Neural progenitor cell (in vitro differentiated cells): Measurements from ENCODE around the gene TLK2. TPM values are rescaled to one million over a fixed set of nuclear protein-coding genes. Genes with fewer than 3 reads are reported as not detected.
"Not testable (repeated sequence)": the region's sequence is repeated elsewhere in the genome, so short reads cannot be mapped to it uniquely, and the experiment has no call there.

ENCODE experiments used
- DNase-seq: peaks from one replicate; pipeline ENCODE4 v3.0.0-alpha.2; 2016; ENCODE audit warnings: low spot score
- H2AFZ ChIP-seq: fragments of 200-600 bp; sonication (generic); replicated peaks from 2 replicates; pipeline ENCODE4 v1.6.1; 2016; ENCODE audit warnings: antibody characterized with exemption
- H3F3A ChIP-seq: fragments of 200-600 bp; sonication (generic); 2 replicates; pipeline ENCODE4 v1.6.1; 2016; ENCODE audit warnings: antibody characterized with exemption, low read depth
- H3K27ac ChIP-seq: fragments of 200-600 bp; sonication (generic); 2 replicates; pipeline ENCODE4 v1.5.1; 2016; ENCODE audit warnings: mild to moderate bottlenecking
- H3K27me3 ChIP-seq: fragments of 200-600 bp; sonication (generic); 2 replicates; pipeline ENCODE4 v1.6.1; 2016; ENCODE audit warnings: mild to moderate bottlenecking, moderate library complexity
- H3K36me3 ChIP-seq: fragments of 200-600 bp; sonication (generic); 2 replicates; pipeline ENCODE4 v1.5.1; 2016
- H3K4me1 ChIP-seq: fragments of 200-600 bp; sonication (generic); 2 replicates; pipeline ENCODE4 v1.6.1; 2016; ENCODE audit warnings: mixed run types
- H3K4me2 ChIP-seq: fragments of 200-600 bp; sonication (generic); 2 replicates; pipeline ENCODE4 v1.6.1; 2016
- H3K4me3 ChIP-seq: fragments of 200-600 bp; sonication (generic); 2 replicates; pipeline ENCODE4 v1.5.1; 2016
- H3K79me2 ChIP-seq: fragments of 200-600 bp; sonication (generic); 2 replicates; pipeline ENCODE4 v1.6.1; 2016; ENCODE audit warnings: low read depth
- H3K9ac ChIP-seq: fragments of 200-600 bp; sonication (generic); 2 replicates; pipeline ENCODE4 v1.6.1; 2016
- H3K9me3 ChIP-seq: fragments of 200-600 bp; sonication (generic); 2 replicates; pipeline ENCODE4 v1.5.1; 2016; ENCODE audit warnings: low read depth
- H4K20me1 ChIP-seq: fragments of 200-600 bp; sonication (generic); 2 replicates; pipeline ENCODE4 v1.6.1; 2016; ENCODE audit warnings: low read depth
- H3K27ac Mint-ChIP-seq: 3 replicates; pipeline ENCODE4 v1.8.0; 2021; ENCODE audit warnings: mixed read lengths
- H3K27me3 Mint-ChIP-seq: 2 replicates; pipeline ENCODE4 v1.8.0; 2022; ENCODE audit warnings: low read depth, mild to moderate bottlenecking, inconsistent platforms, moderate library complexity, mixed read lengths; ENCODE audit not compliant: insufficient read depth
- H3K36me3 Mint-ChIP-seq: 3 replicates; pipeline ENCODE4 v1.8.0; 2021; ENCODE audit warnings: mixed read lengths
- H3K4me1 Mint-ChIP-seq: 3 replicates; pipeline ENCODE4 v1.8.0; 2021; ENCODE audit warnings: mixed read lengths
- H3K4me3 Mint-ChIP-seq: 3 replicates; pipeline ENCODE4 v1.8.0; 2021; ENCODE audit warnings: mild to moderate bottlenecking, moderate library complexity, mixed read lengths
- H3K9me3 Mint-ChIP-seq: 3 replicates; pipeline ENCODE4 v1.8.0; 2020; ENCODE audit warnings: mixed read lengths
- total RNA-seq: library from RNA; depleted of rRNA; stranded (reverse); fragments of >200 nt; gene quantifications from 2 replicates; pipeline ENCODE4 v1.2.3, GENCODE V29; 2015; ENCODE audit warnings: low replicate concordance

The TLK2 gene
- total RNA-seq, 1 donor from 2014 or later: 89.9 TPM

GRCh38 chr17:62510247-62510819, 31.7 kb downstream of the TLK2 start:
- H3K27me3 Mint-ChIP-seq: not testable (repeated sequence)

GRCh38 chr17:62511014-62511413, 32.4 kb downstream of the TLK2 start:
- not testable (repeated sequence) for H3K27me3 Mint-ChIP-seq, H2AFZ ChIP-seq, H3K4me3 ChIP-seq, H3K27me3 ChIP-seq, H3K27ac Mint-ChIP-seq, H3K9me3 Mint-ChIP-seq, H3K9me3 ChIP-seq, H3K36me3 ChIP-seq, H3F3A ChIP-seq, H3K4me1 ChIP-seq, DNase-seq, H3K4me3 Mint-ChIP-seq, H3K4me1 Mint-ChIP-seq, H3K4me2 ChIP-seq, H3K27ac ChIP-seq, H3K9ac ChIP-seq
- peaks cover 15% of the 10 kb centered on the region for H3K36me3 Mint-ChIP-seq
- Histone ChIP-seq H3K79me2 (peaks cover 100% of the 10 kb centered on the region), H4K20me1 (peaks cover 32% of the 10 kb centered on the region)

More at GRCh38 chr17:62510247-62510819, 31.7 kb downstream of the TLK2 start:
- not testable (repeated sequence) for DNase-seq, H3K4me1 Mint-ChIP-seq, H3K9me3 ChIP-seq, H3K4me3 Mint-ChIP-seq, H3K27ac Mint-ChIP-seq, H3K9ac ChIP-seq, H3K27ac ChIP-seq, H3K4me3 ChIP-seq, H2AFZ ChIP-seq, H3F3A ChIP-seq, H3K36me3 ChIP-seq, H3K4me1 ChIP-seq, H3K4me2 ChIP-seq, H3K27me3 ChIP-seq, H3K9me3 Mint-ChIP-seq
- Histone ChIP-seq H4K20me1 (peaks cover 39% of the 10 kb centered on the region), H3K79me2 (peaks cover 100% of the 10 kb centered on the region)
- H3K36me3 Mint-ChIP-seq: peaks cover 11% of the 10 kb centered on the region

- Histone ChIP-seq H3K79me2 (peaks cover 92% of the 10 kb centered on the region), H4K20me1 (peaks cover 14% of the 10 kb centered on the region)
- not testable (repeated sequence) for H3F3A ChIP-seq, H3K4me3 ChIP-seq, H3K9me3 ChIP-seq, H3K9ac ChIP-seq, H3K27me3 Mint-ChIP-seq, H3K36me3 ChIP-seq, H3K4me1 Mint-ChIP-seq, H3K27ac Mint-ChIP-seq, H3K4me3 Mint-ChIP-seq, H2AFZ ChIP-seq, H3K4me2 ChIP-seq, H3K4me1 ChIP-seq, H3K27ac ChIP-seq, H3K27me3 ChIP-seq, DNase-seq
- Mint-ChIP-seq H3K9me3 (peaks cover 10% of the 10 kb centered on the region), H3K36me3 (peaks cover 31% of the 10 kb centered on the region)
These were observed 37.8 kb downstream of the TLK2 start for GRCh38 chr17:62516376-62516775.

GRCh38 chr17:62521295-62521694, 42.7 kb downstream of the TLK2 start:
- not testable (repeated sequence) for DNase-seq, H3K4me1 Mint-ChIP-seq, H3K27ac Mint-ChIP-seq, H3K9me3 Mint-ChIP-seq, H3K4me3 ChIP-seq, H3K9ac ChIP-seq, H3K36me3 ChIP-seq, H3K27me3 Mint-ChIP-seq, H3K9me3 ChIP-seq, H3K27me3 ChIP-seq, H3K27ac ChIP-seq, H3K4me1 ChIP-seq, H3F3A ChIP-seq, H3K4me2 ChIP-seq, H3K4me3 Mint-ChIP-seq, H2AFZ ChIP-seq
- H3K36me3 Mint-ChIP-seq: peaks cover 22% of the 10 kb centered on the region
- peaks cover 12% of the 10 kb centered on the region for H4K20me1 ChIP-seq
- H3K79me2 ChIP-seq: peaks cover 43% of the 10 kb centered on the region

- H3K27ac Mint-ChIP-seq, H3K9me3 Mint-ChIP-seq, H3K4me3 ChIP-seq, DNase-seq, H3K9ac ChIP-seq, H3F3A ChIP-seq, H3K36me3 ChIP-seq, H3K9me3 ChIP-seq, H3K4me3 Mint-ChIP-seq, H3K4me1 Mint-ChIP-seq, H3K27ac ChIP-seq, H4K20me1 ChIP-seq, H3K27me3 ChIP-seq, H3K27me3 Mint-ChIP-seq, H3K4me2 ChIP-seq, H2AFZ ChIP-seq, H3K4me1 ChIP-seq: not testable (repeated sequence)
- peaks cover 18% of the 10 kb centered on the region for H3K79me2 ChIP-seq
- H3K36me3 Mint-ChIP-seq: peaks cover 26% of the 10 kb centered on the region
These were observed 45.5 kb downstream of the TLK2 start for GRCh38 chr17:62524077-62524476.

GRCh38 chr17:62525317-62525716, 46.7 kb downstream of the TLK2 start:
- peaks cover 29% of the 10 kb centered on the region for H3K36me3 Mint-ChIP-seq
- H3K27me3 Mint-ChIP-seq, H2AFZ ChIP-seq, H3K9ac ChIP-seq, H3K4me1 ChIP-seq, H3K79me2 ChIP-seq, H3K36me3 ChIP-seq, H3K4me3 ChIP-seq, H3K27ac ChIP-seq, H3K4me2 ChIP-seq, DNase-seq, H3K9me3 ChIP-seq, H4K20me1 ChIP-seq, H3K9me3 Mint-ChIP-seq, H3K27me3 ChIP-seq, H3K4me3 Mint-ChIP-seq, H3K4me1 Mint-ChIP-seq, H3K27ac Mint-ChIP-seq, H3F3A ChIP-seq: not testable (repeated sequence)

- H2AFZ ChIP-seq, H3K4me3 Mint-ChIP-seq, DNase-seq, H3K9ac ChIP-seq, H3K36me3 ChIP-seq, H3K27ac ChIP-seq, H3K9me3 ChIP-seq, H3F3A ChIP-seq, H4K20me1 ChIP-seq, H3K79me2 ChIP-seq, H3K27me3 ChIP-seq, H3K4me3 ChIP-seq, H3K27me3 Mint-ChIP-seq, H3K4me1 Mint-ChIP-seq, H3K27ac Mint-ChIP-seq, H3K4me1 ChIP-seq, H3K4me2 ChIP-seq: not testable (repeated sequence)
- H3K9me3 Mint-ChIP-seq: peaks cover 15% of the 10 kb centered on the region
- H3K36me3 Mint-ChIP-seq: peaks cover 37% of the 10 kb centered on the region
These were observed 52.3 kb downstream of the TLK2 start for GRCh38 chr17:62530936-62531335.

- not testable (repeated sequence) for H3K4me1 ChIP-seq, H3K36me3 ChIP-seq, H3K27me3 Mint-ChIP-seq, H3K9me3 Mint-ChIP-seq, H3K4me1 Mint-ChIP-seq, H3K4me2 ChIP-seq, H3K27me3 ChIP-seq, H3K79me2 ChIP-seq, DNase-seq, H3K4me3 Mint-ChIP-seq, H3K27ac Mint-ChIP-seq, H2AFZ ChIP-seq, H3K9ac ChIP-seq, H3F3A ChIP-seq, H3K4me3 ChIP-seq, H3K27ac ChIP-seq, H3K9me3 ChIP-seq
- peaks cover 11% of the 10 kb centered on the region for H4K20me1 ChIP-seq
- H3K36me3 Mint-ChIP-seq: peaks cover 21% of the 10 kb centered on the region
These were observed 57.9 kb downstream of the TLK2 start for GRCh38 chr17:62536557-62536956.
